ENCODE measurements around the gene INTS2. TPM values are rescaled to one million over a fixed set of nuclear protein-coding genes. Genes with fewer than 3 reads are reported as not detected.
"Not testable (repeated sequence)": the region's sequence is repeated elsewhere in the genome, so short reads cannot be mapped to it uniquely, and the experiment has no call there.

Gene INTS2
- total RNA-seq, 1 donor from 2014 or later: 9.1 TPM

DNA sequence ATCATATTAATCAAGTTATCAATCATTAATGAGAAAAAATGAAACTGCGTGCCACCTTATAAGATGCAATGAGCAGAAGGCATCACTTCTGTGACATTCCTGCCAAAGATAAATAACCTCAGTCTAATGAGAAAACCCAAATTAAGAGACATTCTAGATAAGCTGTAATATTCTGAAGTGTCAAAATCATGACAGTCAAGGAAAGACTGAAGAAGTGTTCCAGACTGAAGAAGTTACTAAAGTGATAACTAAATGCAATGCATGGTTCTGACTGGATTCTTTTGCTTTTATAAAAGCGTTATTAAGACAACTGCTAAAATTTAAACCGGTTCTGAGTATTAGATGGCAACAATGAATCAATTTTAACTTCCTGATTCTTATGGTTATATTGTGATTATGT, 95.3 kb downstream of the INTS2 start:
- intact Hi-C loops (cut with DNase I): no loop called here

DNA sequence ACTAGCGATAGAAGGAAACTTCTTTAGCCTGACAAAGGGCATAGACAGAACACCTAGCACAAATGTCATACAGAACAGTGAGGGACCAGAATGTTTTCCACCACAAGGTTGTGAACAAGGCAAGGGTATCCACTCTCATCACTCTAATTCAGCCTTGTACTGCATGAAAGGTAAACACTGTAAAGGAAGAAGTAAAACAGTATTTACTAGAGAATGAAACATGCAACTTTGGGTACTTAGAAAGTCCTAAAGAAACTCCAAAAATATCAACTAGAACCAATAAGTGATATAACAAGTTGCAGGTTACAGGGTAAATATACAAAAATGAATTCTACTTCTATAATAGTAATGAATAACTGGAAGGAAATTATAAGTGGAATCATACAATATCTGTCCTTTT, 96.7 kb downstream of the INTS2 start:
- ATAC-seq: no peak
- intact Hi-C loops (cut with DNase I): no loop called here
- DNase-seq (ENCODE audit: missing footprints): no peak

More for the DNA sequence above, 95.3 kb downstream of the INTS2 start:
- DNase-seq (ENCODE audit: missing footprints) (no peak), ATAC-seq (no peak)

GRCh38 chr17:61828694-61829093, 99.1 kb downstream of the INTS2 start:
- intact Hi-C loops (cut with DNase I): no loop called here
- ATAC-seq: no peak
- DNase-seq (ENCODE audit: missing footprints): no peak

- DNase-seq (ENCODE audit: missing footprints): no peak
- ATAC-seq: no peak
- intact Hi-C loops (cut with DNase I): no loop called here
These were observed 100.0 kb downstream of the INTS2 start for GRCh38 chr17:61827649-61828395.

DNA sequence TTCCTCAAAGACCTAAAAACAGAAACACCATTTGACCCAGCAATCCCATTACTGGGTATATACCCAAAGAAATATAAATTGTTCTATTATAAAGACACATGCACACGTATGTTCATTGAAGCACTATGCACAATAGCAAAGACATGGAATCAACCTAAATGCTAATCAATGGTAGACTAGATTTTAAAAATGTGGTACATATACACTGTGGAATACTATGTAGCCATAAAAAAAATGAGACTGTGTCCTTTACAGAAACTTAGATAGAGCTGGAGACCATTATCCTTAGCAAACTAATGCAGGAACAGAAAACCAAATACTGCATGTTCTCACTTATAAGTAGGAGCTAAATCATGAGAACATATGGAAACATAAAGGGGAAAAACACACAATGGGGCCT, 100.9 kb downstream of the INTS2 start:
- intact Hi-C loops (cut with DNase I); DNase-seq (ENCODE audit: missing footprints); ATAC-seq: not testable (repeated sequence)

DNA sequence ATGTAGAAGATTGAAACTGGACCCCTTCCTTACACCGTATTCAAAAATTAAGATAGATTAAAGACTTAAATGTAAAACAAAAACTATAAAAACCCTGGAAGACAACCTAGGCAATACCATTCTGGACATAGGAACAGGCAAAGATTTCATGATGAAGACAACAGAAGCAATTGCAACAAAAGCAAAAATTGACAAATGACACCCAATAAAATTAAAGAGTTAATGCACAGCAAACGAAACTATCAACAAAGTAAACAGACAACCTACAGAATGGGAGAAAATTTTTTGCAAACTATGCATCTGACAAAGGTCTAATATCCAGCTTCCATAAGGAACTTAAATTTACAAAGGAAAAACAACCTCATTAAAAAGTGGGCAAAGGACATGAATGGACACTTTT, 101.6 kb downstream of the INTS2 start:
- DNase-seq (ENCODE audit: missing footprints); intact Hi-C loops (cut with DNase I); ATAC-seq: not testable (repeated sequence)

DNA sequence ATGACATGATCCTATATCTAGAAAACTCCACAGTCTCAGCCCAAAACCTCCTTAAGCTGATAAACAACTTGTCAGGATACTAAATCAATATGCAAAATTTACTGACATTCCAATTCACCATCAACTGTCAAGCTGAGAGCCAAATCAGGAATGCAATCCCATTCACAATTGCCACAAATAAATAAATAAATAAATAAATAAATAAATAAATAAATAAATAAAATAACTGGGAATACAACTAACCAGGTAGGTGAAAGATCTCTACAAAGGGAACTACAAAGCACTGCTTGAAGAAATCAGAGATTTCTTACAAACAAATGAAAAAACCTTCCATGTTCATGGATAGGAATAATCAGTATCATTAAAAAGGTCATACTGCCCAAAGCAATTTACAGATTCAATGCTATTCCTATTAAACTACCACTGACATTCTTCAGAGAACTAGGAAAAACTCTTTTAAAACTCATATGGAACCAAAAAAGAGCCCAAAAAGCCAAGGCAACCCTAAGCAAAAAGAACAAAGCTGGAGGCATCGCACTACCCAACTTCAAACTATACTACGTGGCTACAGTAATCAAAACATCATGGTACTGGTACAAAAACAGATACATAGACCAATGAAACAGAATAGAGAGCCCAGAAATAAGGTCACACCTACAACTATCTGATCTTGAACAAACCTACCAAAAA, 102.2 kb downstream of the INTS2 start:
- DNase-seq (ENCODE audit: missing footprints) (no peak), ATAC-seq (no peak)
- intact Hi-C loops (cut with DNase I): no loop called here

DNA sequence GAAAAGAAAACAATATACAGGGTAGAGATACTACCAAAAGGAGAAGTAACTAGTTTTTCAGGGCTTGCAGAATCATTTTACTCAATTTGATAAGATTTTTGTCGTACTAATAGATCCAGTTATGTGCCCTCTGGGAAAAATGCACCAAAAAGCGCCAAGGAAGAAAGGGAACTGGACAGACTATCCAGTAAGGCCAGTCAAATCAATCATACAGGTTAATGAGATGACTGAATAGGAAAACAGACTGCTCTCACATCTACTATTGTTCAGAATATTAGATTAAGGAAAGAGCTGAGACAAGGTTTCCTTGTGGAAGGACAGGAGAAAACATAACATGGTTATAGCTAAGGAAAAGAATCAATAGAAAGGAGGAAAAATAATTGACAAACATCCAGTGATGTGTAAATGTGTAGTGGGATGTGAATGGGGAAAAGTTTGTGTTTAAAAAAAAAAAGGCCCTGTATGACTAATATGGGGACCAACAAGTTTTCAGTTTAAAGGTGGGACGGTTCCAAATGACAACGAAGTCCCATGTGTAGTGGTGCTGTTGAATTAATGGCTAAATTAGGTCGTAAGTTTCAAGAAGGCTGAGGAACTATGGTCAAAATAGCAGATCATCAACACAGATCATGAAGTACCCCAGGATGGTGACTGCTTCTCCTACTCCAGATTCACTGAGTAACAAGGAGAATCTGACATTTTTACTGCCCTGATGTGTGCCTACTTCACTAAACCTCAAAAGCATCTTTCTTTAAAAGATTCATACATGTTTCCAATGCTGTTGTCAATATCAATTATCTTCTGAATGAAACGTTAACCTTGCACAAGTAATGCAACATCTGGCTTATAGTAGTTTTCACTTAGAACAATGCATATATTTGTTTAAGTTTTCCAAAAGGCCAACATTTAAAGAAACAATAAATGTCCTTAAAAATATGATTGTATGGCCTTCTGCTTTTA, 105.2 kb downstream of the INTS2 start:
- DNase-seq (ENCODE audit: missing footprints): no peak
- intact Hi-C loops (cut with DNase I): no loop called here
- no peak for ATAC-seq

GRCh38 chr17:61821655-61822054, 106.1 kb downstream of the INTS2 start:
- intact Hi-C loops (cut with DNase I): no loop called here
- no peak for ATAC-seq
- no peak for DNase-seq (ENCODE audit: missing footprints)

DNA sequence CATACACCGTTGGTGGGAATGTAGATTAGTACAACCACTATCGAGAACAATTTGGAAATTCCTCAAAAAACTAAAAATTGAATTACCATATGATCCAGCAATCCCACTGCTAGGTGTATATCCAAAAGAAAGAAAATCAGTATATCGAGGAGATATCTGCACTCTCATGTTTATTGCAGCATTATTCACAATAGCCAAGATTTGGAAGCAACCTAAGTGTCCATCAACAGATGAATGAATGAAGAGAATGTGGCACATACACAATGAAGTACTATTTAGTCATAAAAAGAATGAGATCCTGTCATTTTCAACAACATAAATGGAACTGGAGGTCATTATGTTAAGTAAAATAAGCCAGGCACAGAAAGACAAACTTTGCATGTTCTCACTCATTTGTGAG, 108.5 kb downstream of the INTS2 start:
- ATAC-seq; DNase-seq (ENCODE audit: missing footprints); intact Hi-C loops (cut with DNase I): not testable (repeated sequence)

DNA sequence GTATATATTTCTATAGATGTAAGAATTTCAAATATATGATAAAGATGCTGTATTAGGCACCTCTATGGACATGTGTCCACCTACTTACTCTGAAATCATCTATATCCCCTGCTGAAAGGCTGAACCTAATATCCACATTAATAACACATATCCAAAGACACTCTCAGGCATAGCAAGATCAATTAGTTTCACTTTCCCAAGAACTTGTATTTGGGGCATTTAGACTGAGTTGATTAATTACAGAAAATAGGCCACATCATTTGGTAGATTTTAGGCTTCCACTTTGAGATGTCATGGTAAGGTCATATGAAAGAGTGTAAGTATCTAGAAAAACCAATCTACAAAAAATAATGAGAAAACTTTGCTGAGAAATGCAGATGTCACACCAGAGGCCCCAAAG, 109.6 kb downstream of the INTS2 start:
- ATAC-seq (no peak), DNase-seq (ENCODE audit: missing footprints) (no peak)

DNA sequence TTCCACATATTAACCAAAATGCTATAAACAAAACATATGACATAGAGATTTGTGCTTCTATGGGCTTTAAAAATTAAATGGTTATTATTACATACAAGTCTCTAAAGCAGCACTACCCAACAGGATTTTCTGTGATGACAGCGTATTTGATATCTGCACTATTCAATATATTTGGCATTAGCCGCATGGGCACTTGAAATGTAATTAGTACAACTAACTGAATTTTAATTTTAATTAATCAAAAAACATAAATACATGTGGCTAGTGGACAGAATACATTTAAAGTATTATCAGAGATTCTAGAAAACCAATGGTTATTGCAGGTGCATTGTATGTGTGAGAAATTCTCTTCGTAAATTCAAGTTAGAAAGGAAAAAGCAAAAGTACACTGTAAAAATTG, 110.3 kb downstream of the INTS2 start:
- DNase-seq (ENCODE audit: missing footprints): no peak
- no peak for ATAC-seq
- intact Hi-C loops (cut with DNase I): no loop called here

More for the DNA sequence above, 109.6 kb downstream of the INTS2 start:
- intact Hi-C loops (cut with DNase I): no loop called here

DNA sequence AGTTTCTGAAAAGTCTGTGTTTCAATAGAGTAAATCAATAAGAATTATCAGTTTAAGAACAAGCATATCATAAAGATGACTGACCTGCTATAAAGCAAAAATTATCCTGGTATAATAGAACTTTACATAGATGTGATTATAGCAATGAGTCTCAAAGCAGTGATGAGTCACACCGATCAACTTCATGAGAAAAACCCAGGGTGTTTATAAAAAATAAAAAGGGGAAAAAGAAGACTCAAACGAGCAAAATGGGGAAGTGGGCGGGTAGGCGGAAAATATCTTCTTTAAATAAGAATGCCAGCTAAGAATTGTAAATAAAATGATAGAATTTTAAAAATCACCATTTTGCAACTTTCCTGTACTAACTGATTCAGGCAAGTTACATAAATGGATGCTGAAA, 111.2 kb downstream of the INTS2 start:
- DNase-seq (ENCODE audit: missing footprints) (no peak), ATAC-seq (no peak)
- intact Hi-C loops (cut with DNase I): no loop called here

GRCh38 chr17:61815863-61816503, 111.8 kb downstream of the INTS2 start:
- intact Hi-C loops (cut with DNase I): no loop called here
- no peak for DNase-seq (ENCODE audit: missing footprints)
- ATAC-seq: no peak

Other genes starting within 250 kb of the INTS2 start
- 0.24 TPM for gene BRIP1, start 64.5 kb downstream of the INTS2 start, total RNA-seq
- gene MED13, start 137.3 kb upstream of the INTS2 start, total RNA-seq: 28.3 TPM